Endothelial cell of umbilical vein (primary cell): ENCODE data around the gene UBE2E2. TPM values are rescaled to one million over a fixed set of nuclear protein-coding genes. Genes with fewer than 3 reads are reported as not detected.

Experiments
- BruUV-seq: library from RNA; stranded (reverse); fragments of 400-500 nt; replicated peaks from 2 replicates; lab custom pipeline; 2021; lab: Mats Ljungman, UMichigan
- CTCF ChIA-PET: fragments of 300-600, 350-600 bp; sonication (Branson Sonifier 250); formaldehyde crosslinking; loops from one replicate; lab custom pipeline; 2021; ENCODE audit warnings: antibody characterized with exemption, inconsistent platforms; lab: Charles Lee
- POLR2A ChIA-PET: fragments of 300-600, 350-600 bp; sonication (Branson Sonifier 250); formaldehyde crosslinking; loops from one replicate; lab custom pipeline; 2021; ENCODE audit warnings: antibody characterized with exemption, inconsistent platforms; lab: Charles Lee
- DNase-seq: peaks from one replicate; pipeline ENCODE4 v3.0.0-alpha.2; 2011; ENCODE audit warnings: low read depth, low spot score
- FAIRE-seq: peaks from 2 replicates; lab custom pipeline; 2011; peaks lifted over from hg19 to GRCh38; lab: Jason Lieb, UNC
- H2AFZ ChIP-seq: 2 replicates; pipeline ENCODE4 v1.6.0; 2012; ENCODE audit warnings: low read depth, low read length, control low read depth, inconsistent platforms
- H3K27ac ChIP-seq: 2 replicates; pipeline ENCODE4 v1.5.1; 2011; ENCODE audit warnings: low read depth, mild to moderate bottlenecking, control low read depth, low read length, moderate library complexity; ENCODE audit not compliant: insufficient read depth
- H3K27me3 ChIP-seq, 2 experiments: 2 replicates each; pipeline versions ENCODE4 v1.6.0 to v1.6.1; 2011; ENCODE audit warnings: low read length in 2 of 2, mixed read lengths in 1 of 2; ENCODE audit not compliant: control insufficient read depth in 2 of 2, insufficient read depth in 2 of 2
- H3K36me3 ChIP-seq, 2 experiments: 2 replicates in 1 of 2; 3 replicates in 1 of 2; pipeline ENCODE4 v1.5.1; 2011; ENCODE audit warnings: low read length in 2 of 2, mild to moderate bottlenecking in 1 of 2, moderate library complexity in 1 of 2; ENCODE audit not compliant: control insufficient read depth in 2 of 2, insufficient read depth in 2 of 2; ENCODE audit errors: extremely low read depth in 1 of 2
- H3K4me1 ChIP-seq: 3 replicates; pipeline ENCODE4 v1.5.1; 2011; ENCODE audit warnings: mild to moderate bottlenecking, low read length; ENCODE audit not compliant: control insufficient read depth, insufficient read depth; ENCODE audit errors: extremely low read depth
- H3K4me2 ChIP-seq: 2 replicates; pipeline ENCODE4 v1.6.1; 2011; ENCODE audit warnings: low read length, control low read depth, mixed read lengths; ENCODE audit not compliant: insufficient read depth
- H3K4me3 ChIP-seq, 3 experiments: fragments of 200-600 bp in 1 of 3; sonication (generic), shearing (Covaris generic) in 1 of 3; replicated peaks in 1 of 3; 2 replicates each; pipeline ENCODE4 v1.5.1; 2011 to 2016; ENCODE audit warnings: control low read depth in 3 of 3, low read length in 3 of 3, mild to moderate bottlenecking in 2 of 3, inconsistent platforms in 1 of 3, low read depth in 1 of 3, moderate library complexity in 1 of 3; ENCODE audit not compliant: insufficient read depth in 1 of 3
- H3K79me2 ChIP-seq: 2 replicates; pipeline ENCODE4 v1.6.0; 2012; ENCODE audit warnings: low read length, inconsistent platforms; ENCODE audit not compliant: control insufficient read depth, insufficient read depth
- H3K9ac ChIP-seq: replicated peaks from 2 replicates; pipeline ENCODE3; 2011; ENCODE audit warnings: low read length, control low read depth; ENCODE audit not compliant: insufficient read depth; ENCODE audit errors: extremely low read depth
- H3K9me1 ChIP-seq: replicated peaks from 3 replicates; pipeline ENCODE4 v1.6.0; 2011; ENCODE audit warnings: mild to moderate bottlenecking, low read length; ENCODE audit not compliant: control insufficient read depth, insufficient read depth; ENCODE audit errors: extremely low read depth
- H3K9me3 ChIP-seq: replicated peaks from 2 replicates; pipeline ENCODE4 v1.5.1; 2012; ENCODE audit warnings: low read length, inconsistent platforms; ENCODE audit not compliant: control insufficient read depth, insufficient read depth
- H4K20me1 ChIP-seq: replicated peaks from 2 replicates; pipeline ENCODE3; 2011; ENCODE audit warnings: mild to moderate bottlenecking, low read length; ENCODE audit not compliant: control insufficient read depth, insufficient read depth; ENCODE audit errors: extremely low read depth
- EZH2 ChIP-seq: IDR thresholded peaks from 2 replicates; pipeline ENCODE4 v1.6.1; 2012; ENCODE audit warnings: borderline replicate concordance, low read depth, mild to moderate bottlenecking, moderate library complexity, low read length, inconsistent platforms; ENCODE audit not compliant: severe bottlenecking
- FOS ChIP-seq: IDR thresholded peaks from 2 replicates; pipeline ENCODE4 v1.6.1; 2011; ENCODE audit warnings: mild to moderate bottlenecking, low read length, moderate library complexity, borderline replicate concordance; ENCODE audit not compliant: insufficient read depth
- GATA2 ChIP-seq: IDR thresholded peaks from 2 replicates; pipeline ENCODE4 v1.7.0; 2011; ENCODE audit warnings: low read depth, mild to moderate bottlenecking, moderate library complexity, mixed read lengths, low read length; ENCODE audit not compliant: insufficient read length, insufficient read depth
- JUN ChIP-seq: IDR thresholded peaks from 2 replicates; pipeline ENCODE4 v1.6.1; 2011; ENCODE audit warnings: borderline replicate concordance, low read depth; ENCODE audit not compliant: insufficient read length, insufficient read depth
- MYC ChIP-seq: IDR thresholded peaks from one replicate; pipeline ENCODE4 v1.6.1; 2011; ENCODE audit warnings: mild to moderate bottlenecking, low read depth, low read length
- POLR2A ChIP-seq: IDR thresholded peaks from 2 replicates; pipeline ENCODE4 v1.6.1; 2012; ENCODE audit warnings: low read depth, mild to moderate bottlenecking, control low read depth, low read length
- POLR2AphosphoS5 ChIP-seq: IDR thresholded peaks from 2 replicates; pipeline ENCODE4 v1.6.1; 2012; ENCODE audit warnings: low read depth, mild to moderate bottlenecking, control low read depth, low read length, moderate library complexity; ENCODE audit not compliant: insufficient read depth
- dilution Hi-C: fragments of 300-500 bp; cut with MboI; formaldehyde crosslinking; loops from one replicate; pipeline ENCODE4 v1.15.0; 2019; ENCODE audit warnings: low sequenced_read_pairs; ENCODE audit not compliant: extremely low pct_ligation_motif_present
- intact Hi-C: fragments of 100-400 bp; cut with micrococcal nuclease; formaldehyde crosslinking; loops from one replicate; pipeline ENCODE4 v1.10.0; 2022
- polyA plus RNA-seq, 4 experiments: library from polyadenylated mRNA; depleted of rRNA in 3 of 4; stranded (reverse) in 3 of 4; unstranded in 1 of 4; fragments of >200 nt; gene quantifications; 2 replicates each; pipeline versions ENCODE4 v1.2.1 to v1.2.3, GENCODE V29; 2011 to 2012; ENCODE audit warnings: missing spikeins in 1 of 4
- total RNA-seq: library from RNA; stranded (reverse); gene quantifications from 2 replicates; pipeline ENCODE4 v1.2.3, GENCODE V29; 2021
- TF ChIP-seq, protein P1 (sequence below): IDR thresholded peaks from 2 replicates; pipeline ENCODE4 v1.6.1; 2011; ENCODE audit not compliant: insufficient read depth, insufficient read length
- TF ChIP-seq, protein P2 (sequence below), 2 donors: IDR thresholded peaks; 1 replicate in 1 of 2; 2 replicates in 1 of 2; pipeline ENCODE4 v1.5.1; 2011; ENCODE audit warnings: low read length in 2 of 2, mild to moderate bottlenecking in 2 of 2, moderate library complexity in 2 of 2, control low read depth in 1 of 2, inconsistent platforms in 1 of 2, low read depth in 1 of 2; ENCODE audit not compliant: insufficient read depth in 1 of 2; ENCODE audit errors: extremely low read depth in 1 of 2

UBE2E2 gene
- total and polyA plus RNA-seq, 2 donors (not counting 3 experiments of a cell fraction or from before 2014, with no cell fraction given) = 37.0 to 45.4 TPM

DNA sequence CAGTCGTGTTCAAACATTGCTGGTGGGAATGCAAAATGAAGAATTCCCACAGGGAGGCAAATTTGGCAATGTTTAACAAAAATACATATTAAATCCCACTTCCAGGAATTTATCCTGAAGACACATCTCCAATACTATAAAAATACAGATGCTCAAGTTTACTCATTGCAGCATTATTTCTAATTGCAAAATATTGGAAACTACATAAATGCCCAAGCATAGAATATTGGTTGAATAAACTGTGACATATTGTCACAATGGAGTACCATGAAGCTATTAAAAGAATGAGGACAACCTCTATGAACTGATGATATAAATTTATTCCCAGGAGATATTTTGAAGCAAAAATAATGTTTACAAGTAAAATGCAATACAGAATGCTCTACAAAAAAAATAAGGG is 49.7 kb upstream of the UBE2E2 start:
- H3K9me1 ChIP-seq = no peaks in the 10 kb centered on the region
- intact Hi-C loops (loop anchor here (10.0 kb wide), 1 partner anchor 139 kb away; no protein-coding TSS in a partner anchor), dilution Hi-C loops (no loop called here)

DNA sequence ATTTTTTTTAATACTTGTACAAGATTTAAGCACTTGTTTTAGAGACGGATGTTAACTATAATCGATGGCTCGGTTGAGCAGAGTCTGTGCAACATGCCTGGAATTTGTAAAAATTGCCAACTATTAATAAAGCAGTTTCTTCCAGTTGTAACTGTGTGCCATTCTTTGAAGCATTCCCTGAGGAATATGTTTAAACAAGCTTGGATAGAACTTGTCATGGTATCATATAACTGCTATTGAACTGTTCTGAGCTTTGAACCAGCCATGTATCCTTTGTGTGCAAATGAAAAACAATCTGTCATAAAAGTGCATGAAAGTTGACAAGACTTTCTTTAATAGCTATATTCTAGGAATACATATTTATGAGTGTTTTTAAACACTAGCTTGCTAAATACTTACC is 45.8 kb upstream of the UBE2E2 start:
- dilution Hi-C loops (no loop called here), intact Hi-C loops (loop anchor here (10.0 kb wide), 1 partner anchor 143 kb away; no protein-coding TSS in a partner anchor)
- ChIA-PET CTCF (interaction anchor here (1.1 kb wide), 1 partner anchor 22 kb away, joined by 3 read pairs; no protein-coding TSS in a partner anchor), POLR2A (no interaction called here)
- no TSS peak for BruUV-seq
- Histone ChIP-seq H4K20me1 (no peaks in the 10 kb centered on the region), H3K9ac (no peak overlapping the region), H3K4me2 (no peak overlapping the region), H3K4me3 (no peak overlapping the region), H3K27me3 (no peaks in the 10 kb centered on the region), H3K9me1 (no peaks in the 10 kb centered on the region), H2AFZ (no peak overlapping the region), H3K79me2 (no peaks in the 10 kb centered on the region), H3K36me3 (no peaks in the 10 kb centered on the region), H3K9me3 (no peaks in the 10 kb centered on the region), H3K4me1 (peaks cover 11% of the 10 kb centered on the region), H3K27ac (no peak overlapping the region)
- DNase-seq = no peak
- FAIRE-seq = no peak
- TF ChIP-seq POLR2AphosphoS5 = no peak
- TF ChIP-seq POLR2A = no peak
- no peak for TF ChIP-seq JUN
- TF ChIP-seq, protein P1, sequence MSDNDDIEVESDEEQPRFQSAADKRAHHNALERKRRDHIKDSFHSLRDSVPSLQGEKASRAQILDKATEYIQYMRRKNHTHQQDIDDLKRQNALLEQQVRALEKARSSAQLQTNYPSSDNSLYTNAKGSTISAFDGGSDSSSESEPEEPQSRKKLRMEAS = no peak
- no peak for TF ChIP-seq MYC
- no peak for TF ChIP-seq GATA2
- TF ChIP-seq EZH2 = no peak
- TF ChIP-seq, protein P2, sequence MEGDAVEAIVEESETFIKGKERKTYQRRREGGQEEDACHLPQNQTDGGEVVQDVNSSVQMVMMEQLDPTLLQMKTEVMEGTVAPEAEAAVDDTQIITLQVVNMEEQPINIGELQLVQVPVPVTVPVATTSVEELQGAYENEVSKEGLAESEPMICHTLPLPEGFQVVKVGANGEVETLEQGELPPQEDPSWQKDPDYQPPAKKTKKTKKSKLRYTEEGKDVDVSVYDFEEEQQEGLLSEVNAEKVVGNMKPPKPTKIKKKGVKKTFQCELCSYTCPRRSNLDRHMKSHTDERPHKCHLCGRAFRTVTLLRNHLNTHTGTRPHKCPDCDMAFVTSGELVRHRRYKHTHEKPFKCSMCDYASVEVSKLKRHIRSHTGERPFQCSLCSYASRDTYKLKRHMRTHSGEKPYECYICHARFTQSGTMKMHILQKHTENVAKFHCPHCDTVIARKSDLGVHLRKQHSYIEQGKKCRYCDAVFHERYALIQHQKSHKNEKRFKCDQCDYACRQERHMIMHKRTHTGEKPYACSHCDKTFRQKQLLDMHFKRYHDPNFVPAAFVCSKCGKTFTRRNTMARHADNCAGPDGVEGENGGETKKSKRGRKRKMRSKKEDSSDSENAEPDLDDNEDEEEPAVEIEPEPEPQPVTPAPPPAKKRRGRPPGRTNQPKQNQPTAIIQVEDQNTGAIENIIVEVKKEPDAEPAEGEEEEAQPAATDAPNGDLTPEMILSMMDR (IDR thresholded peaks at IDR 0.05; ENCODE audit: extremely low read depth in 1 of 2, insufficient read depth in 1 of 2, low read depth in 1 of 2, low read length in 2 of 2) = no peak
- no peak for TF ChIP-seq FOS

More for the DNA sequence above, 49.7 kb upstream of the UBE2E2 start:
- Histone ChIP-seq H3K9ac (no peak overlapping the region), H3K4me2 (no peak overlapping the region), H3K27ac (no peak overlapping the region), H3K4me1 (no peaks in the 10 kb centered on the region), H3K36me3 (no peaks in the 10 kb centered on the region), H3K79me2 (no peaks in the 10 kb centered on the region), H3K4me3 (no peak overlapping the region), H3K9me3 (no peaks in the 10 kb centered on the region), H2AFZ (no peak overlapping the region), H3K27me3 (peaks cover 0 to 9% of the 10 kb centered on the region in 2 experiments), H4K20me1 (no peaks in the 10 kb centered on the region)
- CTCF ChIA-PET = no interaction called here
- DNase-seq (no peak), FAIRE-seq (no peak)
- POLR2A ChIA-PET = no interaction called here
- BruUV-seq = no TSS peak
- no peak for TF ChIP-seq EZH2
- no peak for TF ChIP-seq JUN
- no peak for TF ChIP-seq POLR2AphosphoS5
- TF ChIP-seq MYC = no peak
